Measurements from ENCODE around the gene TMEM120B. TPM values are rescaled to one million over a fixed set of nuclear protein-coding genes. Genes with fewer than 3 reads are reported as not detected.

TMEM120B gene
- total RNA-seq, 2 donors from 2014 or later: 7.1 to 10.1 TPM

Other genes with a start within 250 kb of the TMEM120B start
- 10 to 100 TPM; 43.4 to 47.7 TPM for gene KDM2B, start 131.7 kb upstream of the TMEM120B start, total RNA-seq
- gene ORAI1, start 86.2 kb upstream of the TMEM120B start, total RNA-seq: 10 to 100 TPM; 35.2 to 39.3 TPM
- gene MORN3, start 43.1 kb upstream of the TMEM120B start, total RNA-seq: 1 to 10 TPM; 2.4 to 3.2 TPM
- gene RHOF, start 80.9 kb downstream of the TMEM120B start, total RNA-seq: 100 to 1,000 TPM; 154 to 165 TPM
- gene SETD1B, start 91.3 kb downstream of the TMEM120B start, total RNA-seq: 10 to 100 TPM; 20.3 to 21.2 TPM
- not detected for gene HPD, start 146.1 kb downstream of the TMEM120B start, total RNA-seq
- 10 to 100 TPM; 56.9 to 85.7 TPM for gene PSMD9, start 176.0 kb downstream of the TMEM120B start, total RNA-seq
- 1 to 10 TPM in 1 of 2 donors, under 1 TPM in 1; 0.70 to 1.6 TPM for gene CFAP251, start 205.8 kb downstream of the TMEM120B start, total RNA-seq

Measured in activated T-cell treated with anti-CD3 and anti-CD28 coated beads, Interleukin-2, amount 50 U/mL, for 72 hours (primary cell).